ENCODE data around the gene HMGCL.

- TF ChIP-seq CTCF (IDR thresholded peaks at IDR 0.05) (no peak), POLR2A (IDR thresholded peaks at IDR 0.05) (no peak)
Observed at GRCh38 chr1:23793861-23794731, 31.1 kb downstream of the HMGCL start.
